IPS-NIHi7 (cell line): Measurements from ENCODE around the gene BLOC1S6.

Source experiments
- DNase-seq: peaks from one replicate; pipeline ENCODE4 v3.0.0; 2012; ENCODE audit warnings: mixed read lengths; ENCODE audit errors: extremely low spot score

Gene BLOC1S6, protein sequence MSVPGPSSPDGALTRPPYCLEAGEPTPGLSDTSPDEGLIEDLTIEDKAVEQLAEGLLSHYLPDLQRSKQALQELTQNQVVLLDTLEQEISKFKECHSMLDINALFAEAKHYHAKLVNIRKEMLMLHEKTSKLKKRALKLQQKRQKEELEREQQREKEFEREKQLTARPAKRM

GRCh38 chr15:45587095-45587862 is at the start of gene BLOC1S6:
TSS of gene BLOC1S6 (plus strand) at chr15:45587379. CDS start at chr15:45587444, 65 bp downstream.
- DNase-seq: peak; percentile 87

DNA sequence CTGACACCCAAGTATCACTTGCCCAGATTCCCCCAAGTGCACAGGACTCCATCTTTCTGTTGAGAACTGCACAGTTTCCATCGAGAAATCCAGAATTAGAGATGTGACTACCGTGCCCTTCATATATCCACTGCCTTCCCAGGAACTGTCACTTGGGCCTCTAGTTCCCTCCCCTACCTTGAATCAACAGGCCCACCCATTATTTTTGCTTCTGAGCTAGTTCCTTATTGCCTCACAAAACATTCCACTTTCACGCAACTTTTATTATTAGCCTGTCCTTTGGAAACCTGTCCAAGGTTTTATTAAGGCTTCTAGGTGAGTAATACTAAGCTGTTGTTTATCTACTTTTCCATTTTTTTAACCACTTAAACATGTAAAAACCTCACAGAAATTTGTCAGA is 47.5 kb upstream of the BLOC1S6 start:
- no peak for DNase-seq

GRCh38 chr15:45540531-45540930 is 46.6 kb upstream of the BLOC1S6 start:
- no peak for DNase-seq

DNA sequence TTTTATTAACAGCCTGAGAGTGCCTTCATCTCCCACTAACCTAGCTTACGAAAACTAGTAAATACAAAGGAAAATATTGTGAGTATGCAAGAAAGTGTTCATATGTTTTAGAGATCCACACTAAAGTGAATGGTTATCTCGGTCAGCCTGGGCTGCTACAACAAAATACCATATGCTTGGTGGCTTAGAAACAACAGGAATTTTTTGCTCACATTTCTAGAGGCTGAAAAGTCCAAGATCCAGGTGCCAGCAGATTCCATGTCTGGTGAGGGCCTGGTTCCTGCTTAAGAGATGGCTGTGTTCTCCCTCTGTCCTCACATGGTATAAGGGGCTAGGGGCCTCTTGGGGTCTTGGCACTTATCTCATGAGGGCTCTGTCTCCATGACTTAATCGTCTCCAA is 44.1 kb upstream of the BLOC1S6 start:
- DNase-seq: no peak

GRCh38 chr15:45544266-45545023 is 42.7 kb upstream of the BLOC1S6 start:
- DNase-seq: no peak

DNA sequence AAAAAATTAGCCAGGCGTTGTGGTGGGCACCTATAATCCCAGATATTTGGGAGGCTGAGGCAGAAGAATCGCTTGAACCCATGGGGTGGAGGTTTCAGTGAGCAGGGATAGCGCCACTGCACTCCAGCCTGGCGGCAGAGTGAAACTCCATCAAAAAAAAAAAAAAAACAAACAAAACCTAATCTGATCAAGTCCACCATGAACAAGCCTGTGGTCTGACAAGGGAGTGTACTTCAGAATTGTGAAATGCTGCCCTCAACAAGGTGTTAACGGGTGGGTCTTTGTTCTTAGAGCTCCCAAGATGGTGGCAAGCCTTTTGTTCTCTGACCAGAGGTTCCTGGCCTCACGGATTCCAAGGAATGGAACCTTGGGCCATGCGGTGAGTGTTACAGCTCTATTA is 40.4 kb upstream of the BLOC1S6 start:
- DNase-seq: no peak

- no peak for DNase-seq
Observed at GRCh38 chr15:45548753-45549520, 38.2 kb upstream of the BLOC1S6 start.

GRCh38 chr15:45549541-45550220 is 37.5 kb upstream of the BLOC1S6 start:
- no peak for DNase-seq

- no peak for DNase-seq
Observed at GRCh38 chr15:45550436-45550835, 36.7 kb upstream of the BLOC1S6 start.

DNA sequence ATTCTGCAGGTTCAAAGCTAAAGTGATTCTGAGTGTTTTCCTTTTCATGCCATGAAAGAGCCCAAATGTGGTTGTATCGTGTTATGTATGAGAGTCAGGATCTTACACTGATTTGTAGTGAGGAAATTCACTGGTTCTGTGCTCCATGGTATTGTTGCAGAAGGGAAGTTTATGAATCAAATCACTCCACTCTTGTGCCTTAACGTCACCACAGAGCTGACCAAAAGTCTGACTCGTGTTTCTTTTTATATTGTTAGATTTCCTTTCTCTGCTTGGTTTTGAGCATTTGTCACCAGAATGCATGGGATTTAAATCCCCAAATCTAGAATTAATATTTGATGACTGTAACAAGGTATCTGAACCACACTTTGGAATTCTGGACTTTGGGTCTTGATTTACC is 35.5 kb upstream of the BLOC1S6 start:
- no peak for DNase-seq

GRCh38 chr15:45555934-45556608 is 31.1 kb upstream of the BLOC1S6 start:
- DNase-seq: no peak

DNA sequence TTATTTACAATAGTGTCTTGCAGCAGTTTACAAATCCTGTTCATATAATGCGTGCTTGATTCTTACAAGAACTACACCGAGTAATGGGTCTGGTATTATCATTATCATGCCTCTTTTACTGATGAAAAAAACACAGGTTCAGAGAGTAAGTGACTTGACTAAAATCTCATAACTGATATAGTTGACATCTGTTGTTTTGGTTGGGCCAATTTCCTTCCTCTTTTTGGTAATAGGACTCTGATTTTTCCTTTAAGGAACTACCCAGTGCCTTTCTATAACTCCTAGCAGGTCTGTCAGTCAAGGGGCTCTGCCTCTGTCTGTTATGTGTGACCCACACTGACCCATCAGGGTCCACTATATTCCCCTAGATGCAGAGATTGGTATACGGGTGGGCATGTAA is 14.6 kb upstream of the BLOC1S6 start:
- no peak for DNase-seq

GRCh38 chr15:45573961-45574629 is 13.1 kb upstream of the BLOC1S6 start:
- DNase-seq: peak; percentile 73

GRCh38 chr15:45581919-45582318 is 5.3 kb upstream of the BLOC1S6 start:
- no peak for DNase-seq

DNA sequence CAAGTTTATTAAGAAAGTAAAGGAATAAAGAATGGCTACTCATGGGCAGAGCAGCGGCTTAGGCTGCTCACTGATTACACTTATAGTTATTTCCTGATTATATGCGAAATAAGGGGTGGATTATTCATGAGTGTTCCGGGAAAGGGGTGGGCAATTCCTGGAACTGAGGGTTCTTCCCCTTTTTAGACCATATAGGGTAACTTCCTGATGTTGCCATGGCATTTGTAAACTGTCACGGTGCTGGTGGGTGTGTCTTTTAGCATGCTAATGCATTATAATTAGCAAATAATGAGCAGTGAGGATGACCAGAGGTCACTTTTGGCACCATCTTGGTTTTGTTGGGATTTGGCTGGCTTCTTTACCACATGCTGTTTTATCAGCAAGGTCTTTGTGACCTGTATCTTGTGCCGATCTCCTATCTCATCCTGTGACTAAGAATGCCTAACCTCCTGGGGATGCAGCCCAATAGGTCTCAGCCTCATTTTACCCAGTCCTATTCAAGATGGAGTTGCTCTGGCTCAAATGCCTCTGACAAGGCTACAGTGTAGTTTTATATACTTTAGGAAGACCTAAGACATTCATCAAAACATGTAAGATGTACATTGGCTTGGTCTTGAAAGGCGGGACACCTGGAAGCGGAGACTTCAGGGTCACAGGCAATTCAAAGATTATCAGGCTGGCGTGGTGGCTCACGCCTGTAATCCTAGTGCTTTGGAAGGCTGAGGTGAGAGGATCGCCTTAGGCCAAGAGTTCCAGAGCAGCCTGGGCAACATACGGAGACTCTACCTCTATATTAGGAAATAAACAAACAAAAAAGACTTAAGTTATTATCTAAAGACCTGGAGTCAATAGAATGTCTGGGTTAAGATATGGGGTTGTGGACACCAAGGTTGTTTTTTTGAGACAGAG is 3.2 kb upstream of the BLOC1S6 start:
- DNase-seq: no peak

DNA sequence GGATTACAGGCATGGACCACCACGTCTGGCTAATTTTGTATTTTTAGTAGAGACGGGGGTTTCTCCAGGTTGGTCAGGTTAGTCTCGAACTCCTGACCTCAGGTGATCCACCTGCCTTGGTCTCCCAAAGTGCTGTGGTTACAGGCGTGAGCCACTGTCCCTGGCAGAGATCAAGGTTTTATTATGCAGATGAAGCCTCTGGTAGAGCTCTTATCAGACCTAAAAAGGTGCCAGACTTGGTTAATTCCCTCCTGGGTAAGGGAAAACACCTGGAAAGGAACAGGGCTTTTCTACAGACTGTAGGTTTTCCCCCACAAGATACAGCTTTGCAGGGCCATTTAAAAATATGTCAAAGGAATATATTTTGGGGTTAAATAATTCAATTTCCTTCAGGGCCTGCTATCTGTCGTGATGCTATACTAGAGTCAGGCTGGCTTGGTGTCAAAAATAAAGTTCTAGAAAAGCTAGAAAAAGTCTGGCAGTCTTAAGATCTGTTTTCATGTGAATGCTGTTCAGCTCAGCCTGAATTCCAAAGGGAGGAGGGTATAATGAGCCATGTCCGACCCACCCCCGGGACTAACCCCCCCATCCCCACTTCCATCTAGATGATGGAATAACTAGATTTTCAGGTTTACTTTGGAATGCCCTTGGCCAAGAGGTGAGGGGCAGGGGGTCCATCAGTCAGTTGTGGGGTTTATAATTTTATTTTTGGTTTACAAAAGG is 1.9 kb upstream of the BLOC1S6 start:
- DNase-seq: no peak

DNA sequence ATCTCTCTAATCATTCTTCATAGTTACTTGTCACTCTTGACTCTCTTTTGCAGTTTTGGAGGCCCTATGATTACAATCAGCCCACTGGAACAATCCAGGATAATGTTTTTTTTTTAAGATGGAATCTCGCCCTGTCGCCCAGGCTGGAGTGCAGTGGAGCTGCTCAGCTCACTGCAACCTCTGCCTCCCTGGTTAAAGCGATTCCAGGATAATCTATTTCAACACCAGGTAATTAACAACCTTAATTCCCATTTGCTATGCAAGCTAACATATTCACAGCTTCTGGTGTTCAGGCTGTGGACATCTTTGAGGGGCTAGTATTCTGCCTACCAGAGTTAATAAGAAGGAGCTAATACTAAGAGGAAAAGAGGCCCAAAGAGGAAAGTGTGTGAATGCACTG is 1.1 kb upstream of the BLOC1S6 start:
- no peak for DNase-seq

DNA sequence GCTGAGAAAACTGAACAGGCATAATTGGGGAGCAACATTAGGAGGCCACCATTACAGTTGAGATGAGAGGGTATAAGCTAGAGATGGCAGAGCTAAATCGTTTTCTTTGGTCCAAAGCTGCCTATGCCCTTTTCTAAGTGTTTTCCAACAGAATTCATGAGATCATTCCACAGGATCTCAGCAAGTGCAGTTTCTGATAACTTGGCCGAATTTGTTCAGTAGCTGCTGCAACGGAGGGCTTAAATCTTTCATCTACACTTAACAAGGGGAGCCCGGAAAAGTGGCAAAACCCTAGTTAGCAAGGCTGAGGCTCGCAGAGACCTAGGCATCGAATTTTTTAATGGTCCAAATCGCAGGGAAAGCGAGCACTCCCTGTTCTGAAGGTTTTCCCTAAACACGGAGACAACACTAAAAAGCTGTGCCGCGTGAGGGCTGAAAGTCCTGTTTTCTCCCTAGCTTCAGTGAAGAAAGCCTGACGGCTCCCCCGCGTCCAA is 531 bp upstream of the BLOC1S6 start:
- DNase-seq: no peak

DNA sequence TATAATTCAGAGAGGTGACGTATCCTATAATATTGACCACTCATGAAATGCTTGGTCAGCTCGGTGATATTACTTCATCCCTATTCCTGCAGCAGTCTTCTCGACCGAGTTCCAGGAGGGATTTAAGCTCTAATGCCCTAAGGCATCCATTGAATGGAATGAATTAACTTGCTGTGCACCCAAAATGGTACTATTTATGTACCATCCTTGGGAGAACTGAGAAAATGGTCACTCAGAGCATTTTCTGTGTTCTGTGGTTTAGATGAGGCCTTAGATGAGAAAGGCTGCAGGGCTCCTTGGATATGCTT is 638 bp downstream of the BLOC1S6 start:
- DNase-seq: no peak
